Stimulated activated CD4-positive, alpha-beta T cell treated with anti-CD3 and anti-CD28 coated beads, Interleukin-15, amount 100 ng/mL, for 24 hours (primary cell): ENCODE results near the gene PTPN14.
A peak's percentile ranks its signal among the peaks of the same experiment; 100 is the strongest.

Experiments used
- DNase-seq: peaks from one replicate; pipeline ENCODE4 v3.0.0-alpha.2; 2020

The PTPN14 gene

GRCh38 chr1:214473862-214474261 is 77.5 kb downstream of the PTPN14 start:
- no peak for DNase-seq

GRCh38 chr1:214473387-214473786 is 78.0 kb downstream of the PTPN14 start:
- DNase-seq = no peak

GRCh38 chr1:214472364-214472763 is 79.0 kb downstream of the PTPN14 start:
- DNase-seq = no peak

- no peak for DNase-seq
Measured at GRCh38 chr1:214471458-214471857, 79.9 kb downstream of the PTPN14 start.

GRCh38 chr1:214470132-214470531 is 81.3 kb downstream of the PTPN14 start:
- DNase-seq = no peak

- DNase-seq = no peak
Measured at GRCh38 chr1:214469290-214469689, 82.1 kb downstream of the PTPN14 start.

- no peak for DNase-seq
Measured at GRCh38 chr1:214467078-214467585, 84.3 kb downstream of the PTPN14 start.

- no peak for DNase-seq
Measured at GRCh38 chr1:214466403-214467077, 84.9 kb downstream of the PTPN14 start.

GRCh38 chr1:214464445-214465287 is 86.7 kb downstream of the PTPN14 start:
- no peak for DNase-seq

- no peak for DNase-seq
Measured at GRCh38 chr1:214463596-214463995, 87.8 kb downstream of the PTPN14 start.

- no peak for DNase-seq
Measured at GRCh38 chr1:214462882-214463281, 88.5 kb downstream of the PTPN14 start.

GRCh38 chr1:214461305-214461704 is 90.1 kb downstream of the PTPN14 start:
- DNase-seq = no peak

- DNase-seq = no peak
Measured at GRCh38 chr1:214460304-214460916, 91.0 kb downstream of the PTPN14 start.

GRCh38 chr1:214459895-214460294 is 91.5 kb downstream of the PTPN14 start:
- no peak for DNase-seq

- no peak for DNase-seq
Measured at GRCh38 chr1:214458541-214458940, 92.9 kb downstream of the PTPN14 start.

GRCh38 chr1:214455971-214456867 is 95.2 kb downstream of the PTPN14 start:
- DNase-seq = no peak

GRCh38 chr1:214455479-214455878 is 95.9 kb downstream of the PTPN14 start:
- no peak for DNase-seq

- DNase-seq = no peak
Measured at GRCh38 chr1:214454569-214455396, 96.6 kb downstream of the PTPN14 start.

- DNase-seq = no peak
Measured at GRCh38 chr1:214453109-214453722, 98.2 kb downstream of the PTPN14 start.

- no peak for DNase-seq
Measured at GRCh38 chr1:214452152-214452784, 99.1 kb downstream of the PTPN14 start.

GRCh38 chr1:214451596-214451995 is 99.8 kb downstream of the PTPN14 start:
- DNase-seq = peak; percentile 44
